Neuronal stem cell (in vitro differentiated cells): Measurements from ENCODE around the gene CCDC183.
"Not testable (repeated sequence)": the region's sequence is repeated elsewhere in the genome, so short reads cannot be mapped to it uniquely, and the experiment has no call there.

Experiments
- DNase-seq: peaks from one replicate; pipeline ENCODE4 v3.0.0-alpha.2; 2013; ENCODE audit warnings: low spot score
- H2AFZ ChIP-seq: one replicate; pipeline ENCODE4 v1.6.1; 2013; ENCODE audit warnings: mild to moderate bottlenecking, low read length, inconsistent platforms
- H2AK5ac ChIP-seq: 2 replicates; pipeline ENCODE4 v1.6.1; 2013; ENCODE audit warnings: low read depth, mild to moderate bottlenecking, inconsistent platforms, low read length, moderate library complexity, mixed read lengths
- H2BK120ac ChIP-seq: 2 replicates; pipeline ENCODE4 v1.6.1; 2013; ENCODE audit warnings: low read depth, mild to moderate bottlenecking, inconsistent platforms, low read length, moderate library complexity, mixed read lengths
- H2BK12ac ChIP-seq: one replicate; pipeline ENCODE4 v1.6.1; 2013; ENCODE audit warnings: low read length, inconsistent platforms
- H2BK15ac ChIP-seq: 2 replicates; pipeline ENCODE4 v1.6.1; 2013; ENCODE audit warnings: mild to moderate bottlenecking, low read length, inconsistent platforms, mixed read lengths
- H2BK5ac ChIP-seq: one replicate; pipeline ENCODE4 v1.6.1; 2013; ENCODE audit warnings: inconsistent platforms, mild to moderate bottlenecking, low read length, moderate library complexity
- H3K14ac ChIP-seq: one replicate; pipeline ENCODE4 v1.6.1; 2013; ENCODE audit warnings: low read length, inconsistent platforms
- H3K18ac ChIP-seq: 2 replicates; pipeline ENCODE4 v1.6.1; 2013; ENCODE audit warnings: low read length, inconsistent platforms
- H3K23ac ChIP-seq: 2 replicates; pipeline ENCODE4 v1.6.1; 2013; ENCODE audit warnings: low read depth, mild to moderate bottlenecking, mixed read lengths, low read length, inconsistent platforms; ENCODE audit not compliant: poor library complexity
- H3K27ac ChIP-seq: replicated peaks from 3 replicates; pipeline ENCODE4 v1.5.1; 2013; ENCODE audit warnings: low read length, inconsistent platforms
- H3K27me3 ChIP-seq, 3 experiments: 2 replicates each; pipeline ENCODE4 v1.6.1; 2013; ENCODE audit warnings: low read length in 3 of 3, mild to moderate bottlenecking in 2 of 3, inconsistent platforms in 1 of 3, low read depth in 1 of 3, mixed read lengths in 1 of 3, moderate library complexity in 1 of 3; ENCODE audit not compliant: control insufficient read depth in 3 of 3, insufficient read depth in 3 of 3
- H3K36me3 ChIP-seq, 2 donors: replicated peaks in 1 of 2; 2 replicates each; pipeline ENCODE4 v1.6.1; 2013; ENCODE audit warnings: low read length in 2 of 2; ENCODE audit not compliant: control insufficient read depth in 2 of 2, insufficient read depth in 2 of 2
- H3K4ac ChIP-seq: 2 replicates; pipeline ENCODE4 v1.6.1; 2013; ENCODE audit warnings: inconsistent platforms, mild to moderate bottlenecking, low read length, moderate library complexity
- H3K4me1 ChIP-seq, 2 donors: 1 replicate in 1 of 2; 2 replicates in 1 of 2; pipeline ENCODE4 v1.6.1; 2013; ENCODE audit warnings: low read length in 2 of 2, low read depth in 1 of 2; ENCODE audit not compliant: control insufficient read depth in 2 of 2, insufficient read depth in 1 of 2
- H3K4me2 ChIP-seq: one replicate; pipeline ENCODE4 v1.6.1; 2013; ENCODE audit warnings: mild to moderate bottlenecking, low read length, inconsistent platforms; ENCODE audit not compliant: insufficient read depth, poor library complexity, severe bottlenecking
- H3K4me3 ChIP-seq, 2 donors: 2 replicates each; pipeline ENCODE4 v1.5.1; 2013; ENCODE audit warnings: low read length in 2 of 2, mild to moderate bottlenecking in 2 of 2, inconsistent platforms in 1 of 2, moderate library complexity in 1 of 2
- H3K79me1 ChIP-seq: one replicate; pipeline ENCODE4 v1.6.1; 2013; ENCODE audit warnings: low read depth, mild to moderate bottlenecking, inconsistent platforms, low read length, moderate library complexity
- H3K9ac ChIP-seq: one replicate; pipeline ENCODE4 v1.6.1; 2013; ENCODE audit warnings: mild to moderate bottlenecking, low read depth, low read length, inconsistent platforms; ENCODE audit not compliant: poor library complexity
- H3K9me3 ChIP-seq, 2 donors: replicated peaks in 1 of 2; 2 replicates each; pipeline versions ENCODE3 to v1.6.1; 2013; ENCODE audit warnings: low read length in 2 of 2, mild to moderate bottlenecking in 2 of 2, inconsistent platforms in 1 of 2, low read depth in 1 of 2, mixed read lengths in 1 of 2, moderate library complexity in 1 of 2; ENCODE audit not compliant: control insufficient read depth in 2 of 2, insufficient read depth in 1 of 2
- H4K8ac ChIP-seq: one replicate; pipeline ENCODE4 v1.6.1; 2013; ENCODE audit warnings: low read depth, mild to moderate bottlenecking, inconsistent platforms, low read length, moderate library complexity
- H4K91ac ChIP-seq: one replicate; pipeline ENCODE4 v1.6.1; 2013; ENCODE audit warnings: low read length, low read depth, mild to moderate bottlenecking, inconsistent platforms; ENCODE audit not compliant: poor library complexity
- WGBS, 2 donors: extraction: QIAGEN DNeasy Blood & Tissue Kit; methylation state at CpG; one replicate each; pipeline ENCODE4 v1.1.7; 2013; ENCODE audit warnings: missing lambda C conversion rate in 2 of 2, mixed read lengths in 1 of 2; ENCODE audit not compliant: insufficient read length in 2 of 2, insufficient replicate concordance in 1 of 2; ENCODE audit errors: extremely low coverage in 2 of 2; 5-methylcytosine and 5-hydroxymethylcytosine counted together

Gene CCDC183

DNA sequence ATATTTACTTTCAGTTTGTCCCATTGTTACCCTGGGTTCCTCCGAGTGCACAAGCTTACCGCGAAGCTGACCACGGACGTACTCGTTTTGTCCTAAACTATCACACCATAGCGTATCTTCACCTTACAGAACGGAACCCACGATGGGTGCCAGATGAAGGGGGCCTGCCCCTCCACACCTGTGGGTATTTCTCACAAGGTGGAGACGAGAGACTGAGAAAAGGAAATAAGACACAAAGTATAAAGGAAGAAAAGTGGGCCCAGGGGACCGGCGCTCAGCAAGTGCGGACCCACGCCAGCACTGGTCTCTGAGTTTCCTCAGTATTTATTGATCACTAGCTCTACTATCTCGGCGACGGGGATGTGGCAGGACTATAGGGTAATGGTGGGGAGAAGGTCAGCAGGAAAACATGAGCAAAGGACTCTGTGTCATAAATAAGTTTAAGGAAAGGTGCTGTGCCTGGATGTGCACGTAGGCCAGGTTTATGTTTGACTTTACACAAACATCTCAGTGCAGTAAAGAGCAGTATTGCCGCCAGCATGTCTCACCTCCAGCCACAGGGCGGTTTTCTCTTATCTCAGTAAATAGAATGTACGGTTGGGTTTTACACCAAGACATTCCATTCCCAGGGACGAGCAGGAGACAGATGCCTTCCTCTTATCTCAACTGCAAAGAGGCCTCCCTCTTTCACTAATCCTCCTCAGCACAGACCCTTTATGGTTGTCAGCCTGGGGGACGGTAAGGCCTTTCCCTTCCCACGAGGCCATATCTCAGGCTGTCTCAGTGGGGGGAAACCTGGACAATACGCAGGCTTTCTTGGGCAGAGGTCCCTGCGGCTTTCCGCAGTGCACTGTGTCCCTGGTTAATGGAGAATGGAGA is 7.3 kb upstream of the CCDC183 start:
- not testable (repeated sequence) for H2AK5ac ChIP-seq, H2BK120ac ChIP-seq, H2BK5ac ChIP-seq, DNase-seq, H3K23ac ChIP-seq, H2BK15ac ChIP-seq, H3K14ac ChIP-seq, H3K79me1 ChIP-seq, H4K8ac ChIP-seq, H3K27me3 ChIP-seq, H4K91ac ChIP-seq, H3K4me3 ChIP-seq, H2BK12ac ChIP-seq, H3K9ac ChIP-seq, H3K9me3 ChIP-seq, H3K4ac ChIP-seq
- Histone ChIP-seq H2AFZ (peak overlapping the region; percentile 66), H3K4me1 (peaks cover 12 to 23% of the 10 kb centered on the region in 2 donors), H3K4me2 (peak overlapping the region; percentile 11), H3K36me3 (peaks cover 4 to 14% of the 10 kb centered on the region in 2 donors), H3K27ac (peak overlapping the region; percentile 58), H3K18ac (peak overlapping the region; percentile 44)
- WGBS, 2 donors, result no CpG with 5 or more reads among the region's 27 CpGs

- no peak overlapping the region for H4K91ac ChIP-seq
- peak overlapping the region; percentile 66 for H2AFZ ChIP-seq
- H3K27me3 ChIP-seq, result no peaks in the 10 kb centered on the region
- H3K79me1 ChIP-seq, result no peaks in the 10 kb centered on the region
- no peak for DNase-seq
- no peak overlapping the region for H3K18ac ChIP-seq
- H2BK120ac ChIP-seq, result no peak overlapping the region
- peaks cover 12 to 23% of the 10 kb centered on the region in 2 donors for H3K4me1 ChIP-seq
- no peak overlapping the region for H3K9ac ChIP-seq
- no peak overlapping the region for H3K4ac ChIP-seq
- peak overlapping the region; percentile 58 for H3K27ac ChIP-seq
- H3K23ac ChIP-seq, result no peak overlapping the region
- no peaks in the 10 kb centered on the region for H3K9me3 ChIP-seq
- H3K14ac ChIP-seq, result no peak overlapping the region
- H3K36me3 ChIP-seq, result peaks cover 4 to 14% of the 10 kb centered on the region in 2 donors
- no peak overlapping the region for H2AK5ac ChIP-seq
- H3K4me2 ChIP-seq, result no peak overlapping the region
- H2BK12ac ChIP-seq, result no peak overlapping the region
- H4K8ac ChIP-seq, result no peak overlapping the region
- H2BK5ac ChIP-seq, result no peak overlapping the region
- no peak overlapping the region for H2BK15ac ChIP-seq
- no CpG with 5 or more reads among the region's 3 CpGs for WGBS, 2 donors
- H3K4me3 ChIP-seq, result no peak overlapping the region
These were observed 6.6 kb upstream of the CCDC183 start for GRCh38 chr9:136789523-136789937.

DNA sequence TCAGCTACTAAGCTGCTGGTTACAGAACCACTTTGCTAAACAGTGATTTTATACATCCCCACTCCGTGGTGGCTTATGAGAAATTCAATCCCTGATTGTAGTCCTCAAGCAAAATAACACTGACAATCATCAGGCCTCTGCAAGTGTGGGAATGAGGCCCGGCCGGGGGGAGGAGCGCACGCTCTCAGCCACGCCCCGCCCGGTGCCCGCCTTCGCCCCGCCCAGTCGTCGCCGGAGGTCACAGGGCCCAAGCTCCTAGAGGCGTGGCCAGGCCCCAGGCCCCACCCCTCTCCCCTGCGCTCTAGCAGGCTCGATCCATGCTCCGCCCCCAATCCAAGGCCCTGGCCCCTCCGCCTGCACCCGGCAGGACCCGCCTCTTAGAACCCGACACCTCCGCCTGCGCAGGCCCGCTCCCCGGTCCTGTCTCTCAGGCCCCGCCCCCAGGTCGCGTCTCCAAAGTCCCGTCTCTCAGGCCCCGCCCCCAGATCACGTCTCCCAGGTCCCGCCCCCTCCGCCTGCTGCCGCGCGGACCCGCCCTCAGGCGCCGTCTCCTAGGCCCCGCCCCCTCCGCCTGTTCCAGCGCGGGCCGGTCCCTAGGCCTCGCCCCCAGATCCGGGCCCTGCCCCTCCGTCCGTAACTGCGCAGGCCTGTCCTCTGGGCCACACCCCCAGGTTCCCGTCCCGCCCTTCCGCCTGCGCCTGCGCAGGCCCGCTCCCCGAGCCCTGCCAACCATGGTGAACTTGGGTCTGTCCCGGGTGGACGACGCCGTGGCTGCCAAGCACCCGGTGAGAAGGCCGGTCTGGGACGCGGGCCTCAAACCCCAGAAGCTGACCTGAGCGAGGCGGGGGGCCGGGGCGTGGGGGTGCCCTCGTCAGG is 5.3 kb upstream of the CCDC183 start, which contains the start of gene TMEM141:
TSS of gene TMEM141 (plus strand) at position 705 of the 876 bp plus-strand sequence. CDS start at position 732, 27 bp downstream.
- Histone ChIP-seq H3K4me1 (peaks cover 12 to 20% of the 10 kb centered on the region in 2 donors), H3K27ac (peak within 1 kb of the TSS; percentile 50), H2BK5ac (peak within 1 kb of the TSS; percentile 95), H3K27me3 (no peaks in the 10 kb centered on the region), H2BK12ac (no peak within 1 kb of the TSS), H3K9me3 (no peaks in the 10 kb centered on the region), H3K23ac (peak within 1 kb of the TSS; percentile 87), H3K4me2 (peak within 1 kb of the TSS; percentile 96), H3K4me3 (peak within 1 kb of the TSS; percentile 88 to 90), H4K8ac (no peak within 1 kb of the TSS), H3K14ac (peak within 1 kb of the TSS; percentile 12), H3K9ac (peak within 1 kb of the TSS; percentile 96), H2AFZ (peak within 1 kb of the TSS; percentile 92), H3K36me3 (peaks cover 4 to 14% of the 10 kb centered on the region in 2 donors), H2BK120ac (no peak within 1 kb of the TSS), H3K79me1 (no peaks in the 10 kb centered on the region), H3K4ac (peak within 1 kb of the TSS; percentile 8), H3K18ac (peak within 1 kb of the TSS; percentile 92), H2BK15ac (peak within 1 kb of the TSS; percentile 64), H2AK5ac (peak within 1 kb of the TSS; percentile 89), H4K91ac (no peak within 1 kb of the TSS)
- peak; percentile 100 for DNase-seq
- WGBS, 2 donors, result no CpG with 5 or more reads among the region's 70 CpGs
